NT2/D1 (cell line): Measurements from ENCODE around the gene BTBD2.

Source experiments
- SUZ12 ChIP-seq: IDR thresholded peaks from 2 replicates; pipeline ENCODE4 v1.6.1; 2011; ENCODE audit not compliant: insufficient read length, insufficient read depth; ENCODE audit errors: extremely low read depth
- YY1 ChIP-seq: IDR thresholded peaks from 2 replicates; pipeline ENCODE4 v1.6.1; 2011; ENCODE audit not compliant: insufficient read length, insufficient read depth
- ZNF274 ChIP-seq: IDR thresholded peaks from 2 replicates; pipeline ENCODE4 v1.6.1; 2011; ENCODE audit warnings: mild to moderate bottlenecking, low read depth, low read length

DNA sequence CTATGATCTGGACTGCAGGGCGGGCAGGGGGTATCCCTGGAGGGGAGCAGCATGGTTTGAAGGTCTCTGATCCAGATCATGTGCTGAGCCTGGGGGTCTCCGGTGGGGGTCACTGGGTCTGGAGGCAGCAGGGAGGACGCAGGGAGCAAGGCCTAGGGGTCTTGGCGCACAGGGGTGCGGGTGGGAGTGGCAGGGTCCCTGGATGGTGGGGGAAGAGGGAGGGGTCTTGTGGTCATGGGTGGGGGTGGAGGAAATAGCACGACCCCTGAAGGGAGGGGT lies 1.9 kb downstream of the BTBD2 start:
- TF ChIP-seq YY1: no peak
- no peak for TF ChIP-seq ZNF274
- no peak for TF ChIP-seq SUZ12
